GM10248 (cell line): ENCODE results near the gene MARK2.

Experiments
- CTCF ChIA-PET: fragments of 300-600 bp; sonication (Branson Sonifier 250); formaldehyde crosslinking; extraction: SDS; loops from one replicate; lab custom pipeline; 2021; ENCODE audit warnings: antibody characterized with exemption; lab: Yijun Ruan, JAX
- POLR2A ChIA-PET: fragments of 350-650 bp; sonication (Branson Sonifier 250); formaldehyde crosslinking; extraction: SDS; loops from one replicate; lab custom pipeline; 2020; ENCODE audit warnings: antibody characterized with exemption; lab: Yijun Ruan, JAX
- DNase-seq: peaks from one replicate; pipeline ENCODE4 v3.0.0; 2012; ENCODE audit errors: extremely low spot score
- TF ChIP-seq, protein P1 (sequence below): IDR thresholded peaks from 2 replicates; pipeline ENCODE4 v1.5.1; 2012; ENCODE audit warnings: mild to moderate bottlenecking, low read depth; ENCODE audit errors: extremely low read depth, missing control alignments, control extremely low read depth

The MARK2 gene

DNA sequence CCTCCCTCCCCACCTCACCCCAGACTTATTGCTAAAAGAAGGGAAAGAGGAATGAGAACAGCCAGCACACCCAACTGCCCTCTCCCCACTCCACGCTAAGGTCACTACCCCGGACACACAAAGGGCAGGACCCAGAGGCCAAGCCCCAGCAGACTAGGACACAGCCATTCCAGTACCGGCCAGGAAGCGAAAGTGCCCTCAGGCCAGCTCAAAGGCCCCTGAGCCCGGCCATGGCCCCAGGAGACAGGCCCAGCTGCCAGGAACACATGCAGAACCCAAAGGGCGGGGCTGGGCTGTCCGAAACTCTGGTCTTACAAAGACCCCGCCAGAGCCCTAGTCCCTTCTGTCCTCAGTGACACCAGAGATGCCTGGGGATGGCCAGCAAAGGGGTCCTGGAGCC, 72.5 kb downstream of the MARK2 start:
- ChIA-PET CTCF (interaction anchor here (2.1 kb wide), 1 partner anchor 73 kb away, joined by 10 read pairs; the partner anchor contains the start of gene MARK2), POLR2A (no interaction called here)
- DNase-seq = no peak
- TF ChIP-seq, protein P1, sequence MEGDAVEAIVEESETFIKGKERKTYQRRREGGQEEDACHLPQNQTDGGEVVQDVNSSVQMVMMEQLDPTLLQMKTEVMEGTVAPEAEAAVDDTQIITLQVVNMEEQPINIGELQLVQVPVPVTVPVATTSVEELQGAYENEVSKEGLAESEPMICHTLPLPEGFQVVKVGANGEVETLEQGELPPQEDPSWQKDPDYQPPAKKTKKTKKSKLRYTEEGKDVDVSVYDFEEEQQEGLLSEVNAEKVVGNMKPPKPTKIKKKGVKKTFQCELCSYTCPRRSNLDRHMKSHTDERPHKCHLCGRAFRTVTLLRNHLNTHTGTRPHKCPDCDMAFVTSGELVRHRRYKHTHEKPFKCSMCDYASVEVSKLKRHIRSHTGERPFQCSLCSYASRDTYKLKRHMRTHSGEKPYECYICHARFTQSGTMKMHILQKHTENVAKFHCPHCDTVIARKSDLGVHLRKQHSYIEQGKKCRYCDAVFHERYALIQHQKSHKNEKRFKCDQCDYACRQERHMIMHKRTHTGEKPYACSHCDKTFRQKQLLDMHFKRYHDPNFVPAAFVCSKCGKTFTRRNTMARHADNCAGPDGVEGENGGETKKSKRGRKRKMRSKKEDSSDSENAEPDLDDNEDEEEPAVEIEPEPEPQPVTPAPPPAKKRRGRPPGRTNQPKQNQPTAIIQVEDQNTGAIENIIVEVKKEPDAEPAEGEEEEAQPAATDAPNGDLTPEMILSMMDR = no peak

DNA sequence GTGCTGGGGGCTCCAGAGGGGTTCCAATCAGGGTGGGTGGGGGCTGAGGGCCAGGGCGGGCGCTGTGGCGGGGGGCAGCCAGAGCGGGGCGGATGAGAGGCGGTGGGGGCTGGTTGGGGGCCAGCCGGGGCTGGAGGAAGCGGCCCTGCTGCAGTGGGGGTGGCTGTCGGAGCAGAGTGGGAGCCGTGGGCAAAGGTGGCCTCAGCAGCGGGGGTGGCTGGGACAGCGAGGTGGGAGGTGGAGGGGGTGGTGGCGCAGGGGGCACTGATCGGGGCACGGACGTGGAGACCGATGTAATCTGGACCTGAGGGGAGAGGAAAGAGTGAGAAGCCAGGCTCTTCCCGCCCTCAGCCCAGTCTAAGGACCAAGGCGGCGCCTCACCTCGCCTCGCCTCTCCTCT, 73.0 kb downstream of the MARK2 start:
- CTCF ChIA-PET = interaction anchor here (1.2 to 2.2 kb wide), 2 partner anchors 11 to 74 kb away, joined by 3 to 9 read pairs; partner anchors contain the start of gene MARK2
- no peak for DNase-seq
- TF ChIP-seq, protein P1 = no peak
- POLR2A ChIA-PET = no interaction called here

DNA sequence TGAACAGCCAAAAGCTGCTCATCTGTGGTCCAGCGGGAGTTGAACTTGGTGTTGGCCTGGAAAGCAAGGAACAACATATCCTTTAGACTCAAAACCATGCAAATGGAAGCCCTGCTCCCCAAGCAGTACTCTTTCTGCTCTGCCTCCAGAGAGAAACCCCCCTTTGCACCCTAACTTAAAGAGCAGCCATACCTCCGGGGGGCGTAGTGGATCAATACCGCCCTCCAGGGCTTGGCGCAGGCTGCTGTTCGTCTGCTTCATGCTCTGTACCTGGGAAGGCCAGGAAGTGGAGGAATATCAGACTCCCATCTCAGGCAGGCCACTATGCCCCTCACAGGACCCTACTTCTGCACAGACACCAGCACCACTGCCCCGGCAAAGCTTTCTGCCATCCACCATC, 73.8 kb downstream of the MARK2 start:
- TF ChIP-seq, protein P1 = no peak
- POLR2A ChIA-PET = interaction anchor here (0.7 kb wide), 1 partner anchor 903 kb away, joined by 9 read pairs; no protein-coding TSS in a partner anchor
- DNase-seq = no peak
- CTCF ChIA-PET = interaction anchor here (1.2 to 2.2 kb wide), 2 partner anchors 12 to 75 kb away, joined by 3 to 9 read pairs; partner anchors contain the start of gene MARK2

DNA sequence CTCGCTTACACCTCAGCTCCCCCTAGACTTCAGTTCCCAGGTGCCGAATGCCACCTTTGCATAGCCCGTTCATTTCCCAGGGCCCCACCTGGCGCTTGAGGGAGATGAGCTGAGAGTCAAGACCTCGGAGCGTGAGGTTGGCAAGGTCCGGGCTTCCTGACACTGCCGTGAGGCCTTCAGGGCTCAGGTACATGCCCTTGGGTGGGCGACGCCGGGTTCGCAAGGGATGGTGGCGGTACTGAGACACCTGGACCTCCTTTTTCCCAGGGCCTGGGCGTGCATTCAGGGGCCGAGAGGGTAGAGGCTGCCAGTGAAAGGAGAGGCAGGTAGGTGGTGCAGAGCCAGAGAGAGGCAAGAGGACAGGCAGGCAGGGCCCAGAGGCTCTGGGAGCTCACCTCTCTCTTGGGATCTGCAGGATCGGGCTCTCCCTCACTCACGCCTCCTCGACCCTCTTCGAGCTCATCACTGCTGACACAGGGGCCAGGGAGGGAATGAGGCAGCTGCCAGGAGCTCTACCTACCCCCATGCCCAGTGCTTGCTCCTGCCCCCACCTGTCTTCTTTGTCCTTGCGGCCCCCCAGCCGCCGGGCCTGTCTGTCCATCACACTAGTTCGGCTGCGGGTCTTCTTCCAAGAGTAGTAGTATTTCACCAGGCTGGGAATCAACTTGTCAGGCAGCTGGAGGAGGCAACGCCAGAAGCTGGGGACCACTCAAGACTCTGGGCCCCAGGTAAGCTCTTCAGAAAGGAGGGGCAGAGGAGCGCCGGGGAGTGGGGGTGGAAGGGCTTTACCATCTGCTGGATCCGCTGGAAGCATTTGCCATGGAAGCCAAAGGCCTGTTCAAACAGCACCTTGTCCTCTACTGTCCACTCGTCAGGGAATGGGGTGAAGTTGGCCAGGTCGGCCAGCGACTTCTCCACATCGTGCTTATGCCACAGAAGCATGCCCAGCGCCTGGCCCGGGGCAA, 75.2 kb downstream of the MARK2 start:
- ChIA-PET CTCF (interaction anchor here (0.9 to 2.2 kb wide), 4 partner anchors 7 to 176 kb away, joined by 3 to 9 read pairs (median 3); partner anchors contain the start of gene MARK2), POLR2A (interaction anchor here (0.6 kb wide), 1 partner anchor 125 kb away, joined by 3 read pairs; no protein-coding TSS in a partner anchor)
- no peak for DNase-seq
- TF ChIP-seq, protein P1 = no peak

DNA sequence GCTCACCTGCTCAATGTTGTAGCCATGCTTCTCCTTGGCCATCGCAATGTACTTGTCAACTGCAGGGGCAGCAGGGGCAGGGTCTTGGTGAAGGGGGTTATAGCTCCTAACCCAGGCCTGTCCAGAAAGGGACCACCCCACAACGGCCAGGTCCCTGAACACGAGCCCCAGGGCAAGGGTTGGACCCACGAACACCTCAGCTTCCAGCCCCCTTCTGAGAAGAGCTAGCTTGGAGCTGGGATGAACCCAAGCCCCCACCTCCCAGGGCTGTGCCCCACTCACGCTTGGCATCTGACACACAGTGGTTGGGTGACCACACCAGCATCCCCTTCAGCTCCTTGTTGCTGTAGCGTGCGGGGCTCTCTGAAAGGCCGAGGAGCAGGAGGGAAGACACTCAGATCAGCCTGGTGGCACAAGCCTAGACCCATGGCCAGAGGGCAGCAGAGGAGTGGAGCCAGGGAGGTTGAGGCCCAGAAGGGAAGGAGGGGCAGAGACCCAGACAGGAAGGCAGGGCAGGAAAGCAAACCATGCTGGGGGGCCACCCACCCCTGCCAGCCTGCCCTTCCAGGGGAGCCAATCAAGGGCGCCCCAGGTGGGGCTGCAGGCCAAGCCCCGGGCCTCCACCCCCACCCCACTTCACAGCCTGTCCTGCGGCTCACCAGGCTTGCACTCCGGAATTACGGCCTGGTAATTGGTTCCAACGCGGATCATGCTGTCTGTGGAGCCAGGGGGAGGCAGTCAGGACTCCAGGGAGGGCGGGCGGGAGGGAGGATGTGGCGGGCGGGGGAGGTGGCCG, 76.2 kb downstream of the MARK2 start:
- CTCF ChIA-PET = interaction anchor here (0.9 to 1.2 kb wide), 3 partner anchors 8 to 78 kb away, joined by 3 to 5 read pairs (median 3); no protein-coding TSS in a partner anchor
- TF ChIP-seq, protein P1 = no peak
- no peak for DNase-seq
- POLR2A ChIA-PET = interaction anchor here (0.6 kb wide), 1 partner anchor 126 kb away, joined by 3 read pairs; no protein-coding TSS in a partner anchor
